A549 (cell line): ENCODE results near the gene ITGB1. TPM values are rescaled to one million over a fixed set of nuclear protein-coding genes. Genes with fewer than 3 reads are reported as not detected.

Source experiments
- ATAC-seq, 2 experiments: fragments of 200-7000 bp in 1 of 2; fragments of >200 bp in 1 of 2; cut with Nextera tagmentation in 1 of 2; cut with Tn5 transposase in 1 of 2; 3 replicates each; pipeline versions ENCODE4 v1.8.0 to v1.9.1; 2018 to 2020; ENCODE audit warnings: mild to moderate bottlenecking in 1 of 2, moderate library complexity in 1 of 2
- CTCF ChIA-PET: fragments of 300-600 bp; sonication (Branson Sonifier 250); formaldehyde crosslinking; extraction: SDS; loops from one replicate; lab custom pipeline; 2021; ENCODE audit warnings: antibody characterized with exemption, inconsistent platforms; lab: Yijun Ruan, JAX
- POLR2A ChIA-PET: fragments of 350-600 bp; formaldehyde crosslinking; extraction: SDS; loops from one replicate; lab custom pipeline; 2021; ENCODE audit warnings: antibody characterized with exemption, inconsistent platforms; lab: Yijun Ruan, JAX
- DNase-seq, 2 experiments: peaks; one replicate each; pipeline versions ENCODE4 v3.0.0 to v3.0.0-alpha.2; 2011 to 2016; ENCODE audit warnings: low read depth in 1 of 2, low spot score in 1 of 2
- FAIRE-seq: peaks from 2 replicates; lab custom pipeline; 2011; peaks lifted over from hg19 to GRCh38; lab: Jason Lieb, UNC
- H3K27ac ChIP-seq, 2 experiments: fragments of >200 bp; sonication (Bioruptor Twin); formaldehyde crosslinking; 3 replicates each; pipeline ENCODE4 v1.5.1; 2016 to 2017
- H3K4me1 ChIP-seq: fragments of >200 bp; sonication (Bioruptor Twin); formaldehyde crosslinking; 3 replicates; pipeline ENCODE4 v1.6.1; 2016
- H3K4me2 ChIP-seq: fragments of >200 bp; sonication (Bioruptor Twin); formaldehyde crosslinking; 3 replicates; pipeline ENCODE4 v1.6.1; 2016
- H3K4me3 ChIP-seq: fragments of >200 bp; sonication (Bioruptor Twin); formaldehyde crosslinking; 3 replicates; pipeline ENCODE4 v1.5.1; 2016
- H3K9me3 ChIP-seq: fragments of >200 bp; sonication (Bioruptor Twin); formaldehyde crosslinking; 3 replicates; pipeline ENCODE4 v1.6.1; 2016
- BCL3 ChIP-seq: fragments of >200 bp; sonication (Bioruptor Twin); formaldehyde crosslinking; IDR thresholded peaks from 3 replicates; pipeline ENCODE4 v1.6.1; 2016
- CBX8 ChIP-seq: fragments of 200-600 bp; sonication (generic); IDR thresholded peaks from 2 replicates; pipeline ENCODE4 v1.6.1; 2016
- CHD2 ChIP-seq: fragments of 150-350 bp; IDR thresholded peaks from 2 replicates; pipeline ENCODE4 v1.6.1; 2014; ENCODE audit warnings: low read length; ENCODE audit not compliant: partially characterized antibody
- EHF ChIP-seq: fragments of 250-450 bp; sonication (Bioruptor Pico); IDR thresholded peaks from 2 replicates; pipeline ENCODE4 v1.5.0; 2020; ENCODE audit warnings: mild to moderate bottlenecking
- EHMT2 ChIP-seq: fragments of 200-600 bp; sonication (generic); IDR thresholded peaks from 2 replicates; pipeline ENCODE4 v1.6.1; 2016; ENCODE audit warnings: antibody characterized with exemption, low read depth, mild to moderate bottlenecking, moderate library complexity
- ESRRA ChIP-seq: fragments of 150-350 bp; IDR thresholded peaks from 2 replicates; pipeline ENCODE4 v1.6.1; 2014; ENCODE audit warnings: mild to moderate bottlenecking, low read length, borderline replicate concordance
- FOSL2 ChIP-seq, 2 experiments: fragments of 450-650 bp in 1 of 2; fragments of >200 bp in 1 of 2; sonication (Bioruptor Twin) in 1 of 2; formaldehyde crosslinking; IDR thresholded peaks; 2 replicates each; pipeline versions ENCODE4 v1.5.0 to v1.6.1; 2016 to 2020; ENCODE audit warnings: mild to moderate bottlenecking in 1 of 2, moderate library complexity in 1 of 2
- HDAC2 ChIP-seq: fragments of 200-600 bp; sonication (generic); IDR thresholded peaks from 2 replicates; pipeline ENCODE4 v1.6.1; 2016
- HMGXB4 ChIP-seq: fragments of 250-450 bp; sonication (Bioruptor Pico); IDR thresholded peaks from 2 replicates; pipeline ENCODE4 v1.5.0; 2021; ENCODE audit warnings: mild to moderate bottlenecking, moderate library complexity, borderline replicate concordance
- HOXA7 ChIP-seq: fragments of 250-450 bp; sonication (Bioruptor Pico); IDR thresholded peaks from 2 replicates; pipeline ENCODE4 v1.5.0; 2020; ENCODE audit warnings: mild to moderate bottlenecking, moderate library complexity
- HOXB5 ChIP-seq: fragments of 250-450 bp; sonication (Bioruptor Pico); IDR thresholded peaks from 2 replicates; pipeline ENCODE4 v1.5.0; 2020; ENCODE audit warnings: mild to moderate bottlenecking, moderate library complexity
- JUN ChIP-seq, 2 experiments: fragments of >200 bp; sonication (Bioruptor Twin); formaldehyde crosslinking; IDR thresholded peaks; 2 replicates in 1 of 2; 3 replicates in 1 of 2; pipeline ENCODE4 v1.6.1; 2016 to 2017
- MAFK ChIP-seq: fragments of 450-650 bp; IDR thresholded peaks from 2 replicates; pipeline ENCODE4 v1.6.1; 2014; ENCODE audit not compliant: partially characterized antibody
- MAX ChIP-seq: IDR thresholded peaks from 2 replicates; pipeline ENCODE4 v1.6.1; 2012
- NR3C1 ChIP-seq: fragments of >200 bp; sonication (Bioruptor Twin); formaldehyde crosslinking; IDR thresholded peaks from 3 replicates; pipeline ENCODE4 v1.6.1; 2017
- RARB ChIP-seq: fragments of 250-450 bp; sonication (Bioruptor Pico); IDR thresholded peaks from 2 replicates; pipeline ENCODE4 v1.8.0; 2021; ENCODE audit warnings: mild to moderate bottlenecking, moderate library complexity
- RCOR1 ChIP-seq: fragments of 150-350 bp; IDR thresholded peaks from 2 replicates; pipeline ENCODE4 v1.6.1; 2014; ENCODE audit warnings: antibody characterized with exemption, low read length, low read depth
- RFX5 ChIP-seq: fragments of 450-650 bp; IDR thresholded peaks from 2 replicates; pipeline ENCODE4 v1.7.1; 2014; ENCODE audit warnings: antibody characterized with exemption, mild to moderate bottlenecking, moderate library complexity
- RNF2 ChIP-seq: fragments of 200-600 bp; sonication (generic); IDR thresholded peaks from 2 replicates; pipeline ENCODE4 v1.6.1; 2016; ENCODE audit warnings: low read depth, mild to moderate bottlenecking, antibody characterized with exemption, moderate library complexity, borderline replicate concordance
- SMC3 ChIP-seq: fragments of >200 bp; sonication (Bioruptor Twin); formaldehyde crosslinking; IDR thresholded peaks from 3 replicates; pipeline ENCODE4 v1.6.1; 2018; ENCODE audit warnings: inconsistent platforms
- ZFP36 ChIP-seq: fragments of 450-650 bp; IDR thresholded peaks from 2 replicates; pipeline ENCODE4 v1.6.1; 2014; ENCODE audit warnings: borderline replicate concordance; ENCODE audit not compliant: partially characterized antibody
- ZNF302 ChIP-seq: fragments of 250-450 bp; sonication (Bioruptor Pico); IDR thresholded peaks from 2 replicates; pipeline ENCODE4 v1.9.0; 2021; ENCODE audit warnings: inconsistent platforms, mild to moderate bottlenecking, moderate library complexity
- WGBS: methylation state at CpG from one replicate; pipeline ENCODE4 v1.1.6; 2017; ENCODE audit errors: missing lambda C conversion rate; 5-methylcytosine and 5-hydroxymethylcytosine counted together
- polyA plus RNA-seq, 4 experiments: library from polyadenylated mRNA; depleted of rRNA in 3 of 4; stranded (reverse); fragments of >200 nt; fragmentation: RNase III in 1 of 4; extraction: RNeasy Plus Mini Kit Qiagen cat#74134 plus additional on column Dnase treatment in 1 of 4; gene quantifications; 2 replicates in 3 of 4; 3 replicates in 1 of 4; pipeline ENCODE4 v1.2.3, GENCODE V29; 2011 to 2017
- TF ChIP-seq, protein P1 (sequence below): IDR thresholded peaks from 2 replicates; pipeline ENCODE4 v1.6.1; 2012
- TF ChIP-seq, protein P2 (sequence below): fragments of 450-650 bp; IDR thresholded peaks from 2 replicates; pipeline ENCODE4 v1.6.1; 2014; ENCODE audit warnings: antibody characterized with exemption

The ITGB1 gene
- polyA plus RNA-seq, 2 of the 4 experiments (the other 2 are of a cell fraction): 1,270 to 2,408 TPM

DNA sequence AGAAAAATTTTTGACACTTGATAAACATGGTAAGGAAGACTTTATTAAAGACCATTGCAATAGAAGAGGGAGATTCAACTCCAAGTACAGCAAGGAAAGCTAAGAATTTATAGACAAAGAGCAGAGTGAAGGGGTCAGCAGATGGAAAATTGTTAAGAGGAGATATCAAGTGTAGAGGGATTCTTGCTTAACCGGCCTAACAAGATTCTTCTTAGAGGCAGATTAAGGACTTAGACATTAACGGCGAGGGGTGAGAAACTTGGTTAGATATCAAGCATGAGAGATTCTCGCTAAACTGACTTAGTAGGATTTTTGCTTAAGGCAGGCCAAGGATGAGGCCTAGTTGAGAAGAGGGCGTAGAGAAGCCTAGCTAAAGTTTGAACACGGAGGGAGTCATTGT lies 76.0 kb downstream of the ITGB1 start:
- 92% methylated on average over 6 of the region's 6 CpGs for WGBS
- POLR2A ChIA-PET: no interaction called here
- DNase-seq: no peak
- no peak for FAIRE-seq
- Histone ChIP-seq H3K9me3 (no peaks in the 10 kb centered on the region), H3K4me2 (no peak overlapping the region), H3K27ac (no peak overlapping the region), H3K4me3 (no peak overlapping the region), H3K4me1 (no peaks in the 10 kb centered on the region)
- no peak for TF ChIP-seq RARB (CRISPR knock-in tag)
- no peak for TF ChIP-seq HOXA7 (CRISPR knock-in tag)
- no peak for TF ChIP-seq HMGXB4 (CRISPR knock-in tag)
- no peak for TF ChIP-seq ZFP36
- no peak for TF ChIP-seq CBX8
- TF ChIP-seq EHF (CRISPR knock-in tag): no peak
- no peak for TF ChIP-seq CHD2
- no peak for TF ChIP-seq HDAC2
- CTCF ChIA-PET: no interaction called here
- ATAC-seq: no peak

GRCh38 chr10:32878646-32879045 lies 79.4 kb downstream of the ITGB1 start:
- Histone ChIP-seq H3K4me1 (no peaks in the 10 kb centered on the region), H3K27ac (no peak overlapping the region), H3K4me2 (no peak overlapping the region), H3K4me3 (no peak overlapping the region), H3K9me3 (peaks cover 12% of the 10 kb centered on the region)
- TF ChIP-seq SMC3 (no peak), RCOR1 (no peak), ESRRA (no peak), CBX8 (no peak), NR3C1 (no peak), EHMT2 (no peak)
- TF ChIP-seq, protein P1, sequence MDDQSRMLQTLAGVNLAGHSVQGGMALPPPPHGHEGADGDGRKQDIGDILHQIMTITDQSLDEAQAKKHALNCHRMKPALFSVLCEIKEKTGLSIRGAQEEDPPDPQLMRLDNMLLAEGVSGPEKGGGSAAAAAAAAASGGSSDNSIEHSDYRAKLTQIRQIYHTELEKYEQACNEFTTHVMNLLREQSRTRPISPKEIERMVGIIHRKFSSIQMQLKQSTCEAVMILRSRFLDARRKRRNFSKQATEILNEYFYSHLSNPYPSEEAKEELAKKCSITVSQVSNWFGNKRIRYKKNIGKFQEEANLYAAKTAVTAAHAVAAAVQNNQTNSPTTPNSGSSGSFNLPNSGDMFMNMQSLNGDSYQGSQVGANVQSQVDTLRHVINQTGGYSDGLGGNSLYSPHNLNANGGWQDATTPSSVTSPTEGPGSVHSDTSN: no peak
- POLR2A ChIA-PET: no interaction called here
- FAIRE-seq (no peak), ATAC-seq (no peak), DNase-seq (no peak)
- CTCF ChIA-PET: interaction anchor here (1.3 kb wide), 1 partner anchor 15 kb away, joined by 3 read pairs; no protein-coding TSS in a partner anchor

- H3K27ac ChIP-seq: no peak overlapping the region
- H3K9me3 ChIP-seq: peaks cover 17% of the 10 kb centered on the region
- TF ChIP-seq HOXA7 (CRISPR knock-in tag) (no peak), EHF (CRISPR knock-in tag) (no peak), MAX (no peak), RFX5 (no peak), JUN (IDR thresholded peaks at IDR 0.05) (no peak), BCL3 (no peak), NR3C1 (no peak), RNF2 (no peak), ZNF302 (CRISPR knock-in tag) (no peak), RARB (CRISPR knock-in tag) (no peak), FOSL2 (IDR thresholded peaks at IDR 0.05) (no peak), FOSL2 (CRISPR knock-in tag; IDR thresholded peaks at IDR 0.05) (peak; percentile 36), CBX8 (no peak), CHD2 (no peak), HOXB5 (CRISPR knock-in tag) (no peak), MAFK (peak; percentile 77), HMGXB4 (CRISPR knock-in tag) (no peak)
- TF ChIP-seq, protein P2, sequence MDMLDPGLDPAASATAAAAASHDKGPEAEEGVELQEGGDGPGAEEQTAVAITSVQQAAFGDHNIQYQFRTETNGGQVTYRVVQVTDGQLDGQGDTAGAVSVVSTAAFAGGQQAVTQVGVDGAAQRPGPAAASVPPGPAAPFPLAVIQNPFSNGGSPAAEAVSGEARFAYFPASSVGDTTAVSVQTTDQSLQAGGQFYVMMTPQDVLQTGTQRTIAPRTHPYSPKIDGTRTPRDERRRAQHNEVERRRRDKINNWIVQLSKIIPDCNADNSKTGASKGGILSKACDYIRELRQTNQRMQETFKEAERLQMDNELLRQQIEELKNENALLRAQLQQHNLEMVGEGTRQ: no peak
- no peak for FAIRE-seq
- POLR2A ChIA-PET: no interaction called here
- CTCF ChIA-PET: interaction anchor here (1.3 kb wide), 1 partner anchor 15 kb away, joined by 3 read pairs; no protein-coding TSS in a partner anchor
- H3K4me3 ChIP-seq: no peak overlapping the region
- no peak for ATAC-seq
- no peak for DNase-seq
- H3K4me2 ChIP-seq: no peak overlapping the region
- no peaks in the 10 kb centered on the region for H3K4me1 ChIP-seq
Observed at GRCh38 chr10:32877915-32878314, 80.1 kb downstream of the ITGB1 start.
